ENCODE measurements around the gene SUGCT. TPM values are rescaled to one million over a fixed set of nuclear protein-coding genes. Genes with fewer than 3 reads are reported as not detected.
"Not testable (repeated sequence)": the region's sequence is repeated elsewhere in the genome, so short reads cannot be mapped to it uniquely, and the experiment has no call there.

Gene SUGCT
- total RNA-seq, 3 donors from 2014 or later (not counting 1 experiment from before 2014, with no cell fraction given): 0.40 to 0.59 TPM; not detected in 1

GRCh38 chr7:40156988-40157387 lies 22.2 kb downstream of the SUGCT start:
- no peaks in the 10 kb centered on the region for H3K36me3 ChIP-seq (ENCODE audit: control insufficient read depth, insufficient read depth, low read length)
- no peaks in the 10 kb centered on the region for H3K36me3 Mint-ChIP-seq
- H3K27ac ChIP-seq (ENCODE audit: low read length): no peak overlapping the region
- DNase-seq: no peak
- no peaks in the 10 kb centered on the region for H3K9me3 ChIP-seq (ENCODE audit: control insufficient read depth, insufficient read depth, low read length)
- H3K27ac Mint-ChIP-seq: no peak overlapping the region
- no peaks in the 10 kb centered on the region for H3K27me3 ChIP-seq (ENCODE audit: control insufficient read depth, insufficient read depth, low read length)
- WGBS (ENCODE audit: insufficient coverage): 92% methylated on average over 2 of the region's 4 CpGs
- no peak overlapping the region for H3K4me3 Mint-ChIP-seq
- no peaks in the 10 kb centered on the region for H3K4me1 Mint-ChIP-seq
- no peak for TF ChIP-seq CTCF (IDR thresholded peaks at IDR 0.05)
- H3K27me3 Mint-ChIP-seq (ENCODE audit: low read depth in 2 of 2): peaks cover 0 to 5% of the 10 kb centered on the region in 2 donors
- ATAC-seq: no peak
- no peaks in the 10 kb centered on the region for H3K9me3 Mint-ChIP-seq
- intact Hi-C loops (cut with micrococcal nuclease): no loop called here
- no peaks in the 10 kb centered on the region for H3K4me1 ChIP-seq (ENCODE audit: control insufficient read depth, insufficient read depth, low read length)
- H3K4me3 ChIP-seq (ENCODE audit: low read length): no peak overlapping the region

- no peak for DNase-seq
- WGBS (ENCODE audit: insufficient coverage): 85% methylated on average over 2 of the region's 2 CpGs
- Histone ChIP-seq H3K36me3 (ENCODE audit: control insufficient read depth, insufficient read depth, low read length) (no peaks in the 10 kb centered on the region), H3K27me3 (ENCODE audit: control insufficient read depth, insufficient read depth, low read length) (no peaks in the 10 kb centered on the region), H3K9me3 (ENCODE audit: control insufficient read depth, insufficient read depth, low read length) (no peaks in the 10 kb centered on the region), H3K4me1 (ENCODE audit: control insufficient read depth, insufficient read depth, low read length) (no peaks in the 10 kb centered on the region), H3K27ac (ENCODE audit: low read length) (no peak overlapping the region), H3K4me3 (ENCODE audit: low read length) (no peak overlapping the region)
- no peaks in the 10 kb centered on the region for H3K4me1 Mint-ChIP-seq
- no peak overlapping the region for H3K27ac Mint-ChIP-seq
- no peaks in the 10 kb centered on the region for H3K36me3 Mint-ChIP-seq
- TF ChIP-seq CTCF (IDR thresholded peaks at IDR 0.05): no peak
- H3K27me3 Mint-ChIP-seq (ENCODE audit: low read depth in 2 of 2): peaks cover 3 to 6% of the 10 kb centered on the region in 2 donors
- H3K4me3 Mint-ChIP-seq: no peak overlapping the region
- ATAC-seq: no peak
- intact Hi-C loops (cut with micrococcal nuclease): no loop called here
- H3K9me3 Mint-ChIP-seq: no peaks in the 10 kb centered on the region
These were observed 27.7 kb downstream of the SUGCT start for GRCh38 chr7:40162516-40162915.

GRCh38 chr7:40165216-40165615 lies 30.4 kb downstream of the SUGCT start:
- DNase-seq: no peak
- H3K27me3 ChIP-seq (ENCODE audit: control insufficient read depth, insufficient read depth, low read length): no peaks in the 10 kb centered on the region
- Mint-ChIP-seq H3K27ac (no peak overlapping the region), H3K4me1 (no peaks in the 10 kb centered on the region), H3K4me3 (no peak overlapping the region), H3K9me3 (no peaks in the 10 kb centered on the region), H3K36me3 (no peaks in the 10 kb centered on the region), H3K27me3 (ENCODE audit: low read depth in 2 of 2) (peaks cover 5 to 17% of the 10 kb centered on the region in 2 donors)
- intact Hi-C loops (cut with micrococcal nuclease): no loop called here
- 71% methylated on average over 1 of the region's 1 CpG for WGBS (ENCODE audit: insufficient coverage)
- no peak overlapping the region for H3K4me3 ChIP-seq (ENCODE audit: low read length)
- no peak overlapping the region for H3K27ac ChIP-seq (ENCODE audit: low read length)
- no peaks in the 10 kb centered on the region for H3K36me3 ChIP-seq (ENCODE audit: control insufficient read depth, insufficient read depth, low read length)
- ATAC-seq: no peak
- no peak for TF ChIP-seq CTCF (IDR thresholded peaks at IDR 0.05)
- H3K4me1 ChIP-seq (ENCODE audit: control insufficient read depth, insufficient read depth, low read length): no peaks in the 10 kb centered on the region
- H3K9me3 ChIP-seq (ENCODE audit: control insufficient read depth, insufficient read depth, low read length): no peaks in the 10 kb centered on the region

GRCh38 chr7:40167291-40167690 lies 32.5 kb downstream of the SUGCT start:
- Histone ChIP-seq H3K9me3 (ENCODE audit: control insufficient read depth, insufficient read depth, low read length) (no peaks in the 10 kb centered on the region), H3K27me3 (ENCODE audit: control insufficient read depth, insufficient read depth, low read length) (no peaks in the 10 kb centered on the region), H3K27ac (ENCODE audit: low read length) (no peak overlapping the region), H3K4me1 (ENCODE audit: control insufficient read depth, insufficient read depth, low read length) (no peaks in the 10 kb centered on the region), H3K4me3 (ENCODE audit: low read length) (no peak overlapping the region), H3K36me3 (ENCODE audit: control insufficient read depth, insufficient read depth, low read length) (no peaks in the 10 kb centered on the region)
- Mint-ChIP-seq H3K4me3 (no peak overlapping the region), H3K9me3 (no peaks in the 10 kb centered on the region), H3K36me3 (no peaks in the 10 kb centered on the region), H3K27me3 (ENCODE audit: low read depth in 2 of 2) (peaks cover 3 to 23% of the 10 kb centered on the region in 2 donors), H3K27ac (no peak overlapping the region), H3K4me1 (no peaks in the 10 kb centered on the region)
- ATAC-seq (no peak), DNase-seq (no peak)
- intact Hi-C loops (cut with micrococcal nuclease): no loop called here
- TF ChIP-seq CTCF (IDR thresholded peaks at IDR 0.05): no peak
- whole genome bisulfite sequencing (ENCODE audit: insufficient coverage): 87% methylated on average over 3 of the region's 3 CpGs

GRCh38 chr7:40168266-40168665 lies 33.5 kb downstream of the SUGCT start:
- H3K27me3 ChIP-seq (ENCODE audit: control insufficient read depth, insufficient read depth, low read length); ATAC-seq; intact Hi-C loops (cut with micrococcal nuclease); H3K36me3 Mint-ChIP-seq; H3K9me3 Mint-ChIP-seq; H3K9me3 ChIP-seq (ENCODE audit: control insufficient read depth, insufficient read depth, low read length); H3K4me1 Mint-ChIP-seq; H3K4me3 Mint-ChIP-seq; H3K27ac Mint-ChIP-seq; H3K27ac ChIP-seq (ENCODE audit: low read length); H3K4me1 ChIP-seq (ENCODE audit: control insufficient read depth, insufficient read depth, low read length); H3K4me3 ChIP-seq (ENCODE audit: low read length); H3K36me3 ChIP-seq (ENCODE audit: control insufficient read depth, insufficient read depth, low read length); DNase-seq: not testable (repeated sequence)
- WGBS (ENCODE audit: insufficient coverage): 93% methylated on average over 3 of the region's 3 CpGs
- H3K27me3 Mint-ChIP-seq (ENCODE audit: low read depth in 2 of 2): peaks cover 5 to 26% of the 10 kb centered on the region in 2 donors
